Glomerular endothelial cell (primary cell): ENCODE measurements around the gene ELFN1. TPM values are rescaled to one million over a fixed set of nuclear protein-coding genes. Genes with fewer than 3 reads are reported as not detected.
"Not testable (repeated sequence)": the region's sequence is repeated elsewhere in the genome, so short reads cannot be mapped to it uniquely, and the experiment has no call there.

Experiments used
- DNase-seq: peaks from one replicate; pipeline ENCODE4 v3.0.0-alpha.2; 2011; ENCODE audit warnings: low read depth, low spot score; ENCODE audit errors: extremely low read depth
- total RNA-seq: library from RNA; depleted of rRNA; stranded (reverse); fragments of >200 nt; gene quantifications from 2 replicates; pipeline ENCODE4 v1.2.3, GENCODE V29; 2015

The ELFN1 gene
- total RNA-seq, 1 donor from 2014 or later, result 1.5 TPM

DNA sequence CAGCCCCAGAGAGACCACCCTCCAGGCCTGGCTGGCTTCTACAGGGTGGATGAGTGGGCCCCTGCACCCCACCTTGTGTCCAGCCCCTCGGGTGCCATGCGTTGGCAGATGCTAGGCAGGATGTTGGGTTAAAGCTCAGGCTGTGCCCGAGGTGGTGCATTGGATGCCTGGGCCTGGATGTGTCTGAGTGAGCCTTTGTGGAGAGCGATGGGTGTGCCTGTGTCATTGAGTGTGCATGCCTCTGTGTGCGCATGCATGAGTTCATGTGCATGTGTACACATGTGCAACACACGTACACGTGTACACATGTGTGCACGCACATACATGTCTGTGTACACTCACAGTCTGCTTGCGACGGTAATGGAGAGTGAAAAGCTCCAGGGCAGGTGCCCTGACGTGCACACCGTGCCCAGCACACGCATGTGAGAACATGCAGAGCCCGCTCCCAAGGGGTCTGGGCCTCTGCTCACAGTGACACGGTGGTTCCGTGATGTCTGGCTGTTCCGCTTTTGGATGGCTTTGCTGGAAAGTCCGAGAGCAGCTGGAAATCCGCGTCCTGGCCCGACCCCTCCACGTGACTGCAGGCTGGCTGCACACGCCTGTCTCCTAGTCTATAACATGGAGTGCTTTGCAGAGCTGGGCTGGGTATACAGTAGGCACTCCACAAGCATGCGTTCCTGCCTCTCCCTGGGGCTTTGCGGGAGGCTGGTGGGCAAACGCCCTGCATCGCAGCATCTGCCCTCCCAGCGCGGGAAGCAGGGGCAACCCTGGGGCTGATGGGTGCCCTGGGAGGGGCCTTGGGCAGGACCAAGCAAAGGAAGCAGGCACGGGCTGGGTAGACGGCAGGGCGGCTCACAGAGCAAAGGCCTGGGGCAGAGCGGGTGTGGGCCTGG lies 36.9 kb downstream of the ELFN1 start:
- DNase-seq, result no peak

- no peak for DNase-seq
Observed at GRCh38 chr7:1707756-1708595, 37.9 kb downstream of the ELFN1 start.

DNA sequence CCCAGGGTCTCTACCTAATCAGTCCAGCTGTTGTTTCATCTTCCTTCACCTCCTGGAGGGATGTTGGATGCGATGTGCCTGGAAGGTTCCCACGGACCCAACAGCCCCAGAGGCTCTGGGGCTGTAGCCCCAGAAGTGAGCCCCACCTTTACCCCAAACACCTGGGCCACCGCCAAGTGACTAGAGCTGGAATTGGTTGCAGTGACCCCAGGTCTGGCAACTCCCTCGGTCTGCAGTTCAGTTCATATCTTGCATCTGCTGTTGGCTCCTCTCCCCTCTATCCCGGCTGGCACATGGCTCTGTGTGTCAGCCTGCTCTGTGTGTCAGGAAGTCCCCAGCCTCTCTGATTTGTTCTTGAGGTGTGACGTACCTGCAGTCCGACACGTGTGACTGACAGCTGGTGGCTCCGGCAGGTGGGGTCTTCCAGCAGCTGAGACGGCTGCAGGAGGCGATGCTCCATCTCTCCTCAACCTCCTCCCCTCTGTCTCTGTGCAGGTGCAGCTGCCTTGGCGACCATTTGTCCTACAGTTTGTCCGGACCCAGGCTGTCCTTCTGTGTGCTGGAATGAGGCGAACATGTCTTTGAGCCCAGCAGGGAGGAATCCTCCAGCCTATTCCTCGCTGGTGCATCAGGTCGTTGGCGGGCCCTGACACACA lies 38.6 kb downstream of the ELFN1 start:
- no peak for DNase-seq

DNA sequence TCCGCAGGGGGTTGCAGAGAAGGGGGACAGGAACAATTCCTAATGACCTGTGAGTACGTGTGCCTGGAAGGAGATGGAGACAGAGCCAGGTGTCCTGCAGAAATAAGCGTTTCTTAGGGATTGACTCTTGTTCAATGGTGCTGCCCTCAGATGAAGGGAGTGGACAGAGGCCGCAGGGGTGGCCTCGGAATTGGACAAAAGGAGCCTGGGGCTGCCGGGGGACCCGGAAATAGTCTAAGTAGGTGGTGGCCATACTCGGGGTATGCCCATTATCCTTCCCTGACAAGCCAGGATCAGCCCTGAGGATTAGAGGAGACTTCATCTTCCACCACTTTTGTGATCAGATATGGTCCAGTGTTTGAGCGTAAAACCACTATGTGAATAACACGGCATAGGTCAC lies 39.2 kb downstream of the ELFN1 start:
- no peak for DNase-seq

GRCh38 chr7:1709900-1710299 lies 39.8 kb downstream of the ELFN1 start:
- DNase-seq, result no peak

DNA sequence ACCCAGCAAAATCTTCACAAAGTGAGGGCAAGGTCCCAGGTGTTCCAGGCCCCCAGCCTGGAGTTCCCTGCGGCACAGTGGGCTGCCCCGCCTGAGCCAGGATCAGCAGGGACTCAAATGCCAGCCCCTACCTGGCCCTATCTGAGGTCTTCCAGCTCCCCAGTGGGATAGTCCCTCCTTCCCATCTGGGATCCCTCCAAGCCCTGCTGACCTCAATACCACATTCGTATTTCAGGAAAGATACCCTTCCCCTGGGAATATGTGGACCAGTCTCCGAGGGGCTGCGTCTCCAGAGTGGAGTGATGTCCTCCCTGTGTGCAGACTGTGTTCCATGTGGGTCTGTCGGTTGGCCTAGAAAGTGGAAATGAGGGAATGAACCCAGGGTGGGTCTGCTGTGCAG lies 40.9 kb downstream of the ELFN1 start:
- no peak for DNase-seq

GRCh38 chr7:1712907-1713501 lies 42.9 kb downstream of the ELFN1 start:
- no peak for DNase-seq

DNA sequence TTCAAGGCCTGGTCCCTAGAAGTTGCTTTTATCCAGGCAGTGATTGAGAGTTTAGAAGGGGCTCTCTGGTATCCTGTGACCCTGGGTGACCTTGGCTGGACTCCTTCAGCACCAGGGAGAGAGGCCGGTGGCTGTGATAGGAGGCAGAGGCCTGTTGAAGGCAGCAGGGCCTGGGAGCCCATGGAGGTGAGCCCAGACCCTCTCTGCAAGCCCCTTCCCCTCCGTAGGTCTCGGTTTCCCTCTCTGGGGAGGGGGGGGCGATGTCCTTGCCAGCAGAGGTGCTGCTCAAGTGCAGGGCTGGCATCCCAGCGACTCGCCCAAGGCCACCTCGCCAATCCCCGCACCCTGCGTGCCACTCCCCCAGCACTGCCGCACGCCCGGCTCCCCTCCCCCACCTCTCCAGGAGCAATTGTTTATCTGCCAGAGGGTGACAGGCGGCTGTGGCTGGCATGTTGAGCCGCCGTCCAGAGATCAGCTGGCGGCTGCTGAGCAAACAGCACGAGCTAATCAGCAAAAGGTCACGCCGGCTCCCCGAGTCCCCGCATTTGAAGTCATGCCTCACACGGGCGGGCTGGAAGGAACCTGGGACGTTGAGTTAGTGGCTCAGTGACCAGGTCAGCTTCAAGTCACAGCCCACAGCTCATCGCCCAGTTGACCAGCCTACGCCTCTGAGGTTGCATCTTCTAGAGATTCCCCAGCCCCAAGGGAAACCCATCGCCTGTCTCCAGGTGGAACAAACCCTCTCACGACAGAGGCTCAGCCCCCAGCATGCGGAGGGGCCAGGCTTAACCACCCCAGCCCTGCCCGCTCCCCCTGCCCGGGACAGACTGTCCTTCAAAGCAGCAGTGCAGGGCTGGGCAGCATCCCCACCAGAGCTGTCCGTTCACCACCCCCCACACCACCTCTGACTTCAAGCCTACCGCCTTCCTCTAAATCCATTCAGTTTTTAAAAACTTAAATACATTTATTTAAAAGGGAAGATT lies 43.7 kb downstream of the ELFN1 start:
- DNase-seq, result no peak

- no peak for DNase-seq
Observed at GRCh38 chr7:1714583-1715330, 44.7 kb downstream of the ELFN1 start.

DNA sequence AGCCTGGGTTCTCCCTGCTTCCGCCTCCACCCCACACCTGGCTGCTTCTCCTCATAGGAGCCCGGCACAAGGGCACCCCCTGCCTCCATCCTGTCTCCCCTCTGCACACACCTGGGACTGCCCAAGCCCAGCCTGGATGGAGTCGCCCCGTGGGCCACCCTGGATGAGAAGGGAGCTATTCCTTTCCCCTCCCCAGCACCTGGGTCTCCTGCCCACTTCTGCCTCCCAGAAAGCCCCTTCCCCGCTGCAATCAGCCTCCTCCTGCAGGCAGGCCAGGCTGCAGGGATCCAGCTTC lies 45.2 kb downstream of the ELFN1 start:
- DNase-seq, result no peak

DNA sequence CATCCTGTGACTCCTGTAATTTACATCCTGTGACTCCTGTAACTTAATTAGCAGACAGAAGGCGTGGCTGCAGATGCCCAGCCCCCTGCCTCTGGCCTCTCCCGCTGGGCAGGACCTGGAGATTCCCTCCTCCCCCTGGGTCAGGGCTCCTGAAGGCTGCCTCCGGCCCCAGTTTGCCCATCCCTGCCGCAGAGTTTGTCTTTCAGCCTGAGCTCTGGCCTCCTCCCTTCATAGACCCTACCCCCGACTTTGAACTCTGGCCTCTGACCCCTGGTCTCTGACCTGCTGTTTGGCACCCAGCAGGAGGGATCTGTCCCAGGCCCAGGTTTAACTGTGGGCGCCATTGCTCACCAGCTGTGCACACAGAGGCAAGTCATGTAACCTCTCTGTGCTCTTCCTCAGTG lies 45.6 kb downstream of the ELFN1 start:
- no peak for DNase-seq

DNA sequence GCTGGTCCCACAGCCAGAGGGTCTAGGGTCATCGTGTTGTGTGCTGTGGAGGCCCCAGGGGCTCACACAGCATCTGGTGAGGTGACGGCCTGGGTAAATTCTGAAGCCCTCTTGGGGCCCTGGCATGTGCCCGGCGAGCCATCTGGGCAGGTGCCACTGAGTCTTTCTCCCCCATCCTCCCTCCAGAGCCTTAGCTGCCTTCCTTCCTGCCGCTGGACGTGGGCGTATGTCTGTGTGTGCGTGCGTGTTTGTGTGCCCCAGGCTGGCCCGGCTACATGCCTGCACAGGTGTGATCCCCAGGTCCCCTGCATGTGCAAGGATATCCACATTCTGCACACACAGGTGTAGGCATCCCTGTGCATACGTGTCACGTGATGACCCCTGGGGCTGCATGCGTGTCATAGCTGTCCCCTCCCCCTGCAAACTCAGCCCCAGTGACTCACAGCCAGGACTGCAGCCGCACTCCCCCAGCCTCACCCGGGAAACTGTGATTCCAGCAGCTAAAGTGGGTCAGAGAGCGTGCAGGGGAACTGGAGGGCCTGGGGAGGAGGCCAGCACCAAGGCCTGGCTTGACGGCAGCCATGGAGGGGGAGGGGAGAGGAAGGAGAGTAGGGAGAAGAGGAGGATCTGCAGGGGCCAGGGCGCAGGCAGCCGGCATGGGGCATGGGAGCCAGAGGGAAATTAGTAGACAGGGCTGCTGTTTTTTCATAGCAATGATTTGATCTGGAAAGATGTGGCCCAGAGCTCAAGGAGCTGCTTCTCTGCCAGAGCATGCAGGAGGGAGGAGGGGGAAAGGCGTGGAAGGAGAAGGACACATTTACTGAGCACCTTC lies 46.4 kb downstream of the ELFN1 start:
- DNase-seq, result no peak

- DNase-seq, result no peak
Observed at GRCh38 chr7:1717095-1717483, 47.0 kb downstream of the ELFN1 start.

DNA sequence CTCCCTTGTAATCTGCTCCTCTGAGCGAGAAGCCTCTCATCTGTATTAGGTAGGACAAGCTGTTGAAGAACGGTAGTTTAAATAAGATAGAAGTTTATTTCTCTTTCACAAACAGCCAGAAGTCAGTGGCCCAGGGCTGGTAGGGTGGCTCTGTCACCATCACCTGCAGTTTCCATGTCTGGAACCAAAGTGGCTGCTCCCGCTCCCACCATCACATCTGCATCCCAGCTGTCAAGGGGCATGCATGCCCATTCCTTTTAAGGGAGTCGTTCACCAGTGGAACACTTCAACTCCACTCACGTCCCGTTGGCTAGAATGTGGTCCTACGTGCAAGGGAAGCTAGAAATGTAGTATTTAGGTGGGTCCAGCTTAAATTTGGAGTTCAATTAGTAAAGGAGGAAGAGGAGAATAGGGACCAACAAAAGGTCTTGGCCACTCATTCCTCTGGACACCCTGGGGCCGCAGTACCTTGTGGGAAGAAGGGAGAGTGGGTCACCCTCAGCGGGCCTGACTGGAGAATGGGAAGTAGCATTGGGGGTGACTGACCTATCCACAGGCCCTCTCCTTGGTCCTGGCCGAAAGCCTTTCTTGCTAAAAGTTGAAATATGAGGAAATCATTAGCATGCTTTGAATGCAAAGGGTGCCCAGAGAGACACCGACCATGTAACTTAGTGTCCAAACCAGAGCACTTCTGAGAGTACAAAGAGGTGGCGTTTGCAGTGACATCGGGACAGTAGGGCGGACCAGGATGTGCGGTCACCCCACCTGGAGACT lies 48.0 kb downstream of the ELFN1 start:
- no peak for DNase-seq

DNA sequence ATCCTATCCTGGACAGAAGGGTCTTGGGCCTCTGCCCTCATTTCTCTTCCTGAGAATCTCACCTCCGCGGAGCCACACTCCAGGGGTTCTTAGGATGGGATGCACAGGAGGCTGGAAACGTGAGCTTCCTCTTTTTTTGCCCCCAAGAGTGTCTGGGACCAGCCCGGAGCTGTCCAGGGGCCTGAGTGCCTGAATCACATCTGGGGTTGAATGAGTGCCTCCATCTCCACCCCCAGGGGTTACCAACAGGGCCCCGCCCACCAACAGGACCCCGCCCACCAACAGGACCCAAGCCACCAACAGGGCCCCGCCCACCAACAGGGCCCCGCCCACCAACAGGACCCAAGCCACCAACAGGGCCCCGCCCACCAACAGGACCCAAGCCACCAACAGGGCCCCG lies 48.8 kb downstream of the ELFN1 start:
- DNase-seq, result not testable (repeated sequence)

DNA sequence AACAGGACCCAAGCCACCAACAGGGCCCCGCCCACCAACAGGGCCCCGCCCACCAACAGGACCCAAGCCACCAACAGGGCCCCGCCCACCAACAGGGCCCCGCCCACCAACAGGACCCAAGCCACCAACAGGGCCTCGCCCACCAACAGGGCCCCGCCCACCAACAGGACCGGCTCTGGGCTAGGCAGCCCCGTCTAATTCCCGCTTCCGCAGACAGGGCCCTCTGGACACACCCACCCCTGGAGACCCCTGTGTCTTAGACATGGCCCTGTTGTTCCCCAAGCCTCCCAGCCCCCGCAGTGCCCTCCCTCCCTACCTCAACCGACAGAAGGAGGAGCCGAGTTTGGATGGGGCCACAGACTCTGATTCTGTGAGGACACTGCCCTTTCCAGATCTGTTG lies 49.2 kb downstream of the ELFN1 start:
- DNase-seq, result not testable (repeated sequence)

GRCh38 chr7:1719913-1720312 lies 49.8 kb downstream of the ELFN1 start:
- no peak for DNase-seq

- DNase-seq, result no peak
Observed at GRCh38 chr7:1720326-1720725, 50.2 kb downstream of the ELFN1 start.
